HG02981 (cell line): Measurements from ENCODE around the gene ACER3.
"Not testable (repeated sequence)": the region's sequence is repeated elsewhere in the genome, so short reads cannot be mapped to it uniquely, and the experiment has no call there.

ENCODE experiments used
- ATAC-seq: cut with Tn5 transposase; IDR thresholded peaks from one replicate; pipeline ENCODE4 v1.9.1; 2021; ENCODE audit warnings: mild to moderate bottlenecking, moderate library complexity; ENCODE audit not compliant: unreplicated experiment

The ACER3 gene

GRCh38 chr11:76836613-76837291 lies 24.0 kb upstream of the ACER3 start:
- no peak for ATAC-seq

DNA sequence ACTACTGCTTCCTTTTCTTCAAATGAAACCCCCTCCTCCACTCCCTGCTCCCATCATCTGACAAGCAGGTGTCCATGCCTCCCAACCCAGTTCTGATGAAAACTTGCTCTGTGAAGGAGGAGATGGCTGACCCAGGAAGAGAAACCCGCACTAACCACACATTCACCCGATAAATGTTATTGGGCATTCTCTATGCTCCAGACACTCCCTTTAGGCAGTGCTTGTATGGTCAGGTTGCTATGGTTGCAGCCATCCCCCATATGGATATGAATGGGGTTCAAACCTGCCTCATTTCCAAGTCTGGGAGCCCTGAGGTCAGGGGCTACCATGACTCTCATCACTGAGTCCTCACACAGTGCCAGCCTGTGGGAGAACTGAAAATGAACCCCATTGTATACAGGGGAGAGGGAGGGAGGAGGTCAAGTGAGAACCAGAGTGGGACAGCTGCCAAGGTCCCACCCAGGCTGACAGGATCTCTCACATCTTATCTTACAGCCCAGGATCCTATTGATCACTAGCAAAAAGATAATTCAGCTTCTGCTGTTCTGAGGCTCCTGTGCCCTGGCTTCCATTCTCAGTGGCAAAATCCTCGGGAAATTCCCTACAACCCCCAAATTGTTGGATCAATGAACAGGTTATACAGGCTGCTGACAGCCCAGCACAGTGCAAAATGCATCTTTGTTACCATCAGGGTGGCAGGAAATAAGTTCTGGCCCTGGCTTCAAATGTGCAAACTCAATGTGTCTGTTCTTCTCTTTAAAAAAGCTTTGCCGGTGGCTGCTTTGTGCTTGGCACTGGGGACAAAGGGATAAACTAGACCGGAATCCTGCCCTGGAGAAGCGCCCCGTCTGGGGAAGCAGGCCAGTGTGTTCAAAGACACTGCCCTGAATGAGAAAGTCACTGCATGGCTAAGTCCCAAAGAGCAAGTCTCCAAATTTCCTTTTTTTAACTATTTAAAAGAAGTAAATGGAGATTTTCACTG lies 22.7 kb upstream of the ACER3 start:
- no peak for ATAC-seq

- ATAC-seq, result no peak
Observed at GRCh38 chr11:76838678-76839068, 22.0 kb upstream of the ACER3 start.

- no peak for ATAC-seq
Observed at GRCh38 chr11:76839311-76839710, 21.4 kb upstream of the ACER3 start.

GRCh38 chr11:76841923-76842452 lies 18.7 kb upstream of the ACER3 start:
- ATAC-seq, result no peak

- ATAC-seq, result no peak
Observed at GRCh38 chr11:76843907-76844306, 16.8 kb upstream of the ACER3 start.

- ATAC-seq, result no peak
Observed at GRCh38 chr11:76844511-76844910, 16.2 kb upstream of the ACER3 start.

DNA sequence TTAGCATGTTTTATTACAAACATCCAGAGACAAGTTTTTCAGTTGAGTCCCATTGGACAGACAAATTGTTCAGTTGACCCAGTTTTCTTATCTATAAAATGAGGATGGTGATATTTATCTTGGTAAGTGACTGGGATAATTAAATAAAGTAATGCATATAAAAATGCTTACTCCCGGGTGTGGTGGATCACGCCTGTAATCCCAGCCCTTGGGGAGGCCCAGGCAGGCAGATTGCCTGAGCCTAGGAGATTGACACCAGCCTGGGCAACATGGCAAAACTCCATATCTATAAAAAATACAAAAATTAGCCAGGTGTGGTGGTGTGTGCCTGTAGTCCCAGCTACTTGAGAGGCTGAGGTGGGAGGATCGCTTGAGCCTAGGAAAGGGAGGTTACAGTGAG lies 15.6 kb upstream of the ACER3 start:
- ATAC-seq, result no peak

DNA sequence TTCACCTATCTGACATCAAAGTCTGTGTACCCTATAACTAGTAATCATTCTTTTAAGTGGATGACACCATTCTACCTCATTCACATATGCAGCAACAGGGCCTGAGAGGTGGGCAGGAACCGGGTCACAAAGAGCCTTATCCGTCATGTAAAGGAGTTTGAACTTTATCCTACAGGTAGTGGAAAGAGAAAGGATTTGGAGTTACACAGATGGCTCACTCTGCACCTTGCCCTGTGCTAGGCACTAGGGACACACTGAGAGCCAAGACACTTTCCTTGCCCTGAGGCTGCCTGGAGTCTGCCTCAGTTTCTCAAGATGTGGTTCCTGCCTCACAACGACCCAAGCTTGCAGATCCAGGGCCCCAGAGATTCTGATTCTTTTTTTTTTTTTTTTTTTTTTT lies 14.3 kb upstream of the ACER3 start:
- no peak for ATAC-seq

- ATAC-seq, result no peak
Observed at GRCh38 chr11:76849376-76849775, 11.3 kb upstream of the ACER3 start.

DNA sequence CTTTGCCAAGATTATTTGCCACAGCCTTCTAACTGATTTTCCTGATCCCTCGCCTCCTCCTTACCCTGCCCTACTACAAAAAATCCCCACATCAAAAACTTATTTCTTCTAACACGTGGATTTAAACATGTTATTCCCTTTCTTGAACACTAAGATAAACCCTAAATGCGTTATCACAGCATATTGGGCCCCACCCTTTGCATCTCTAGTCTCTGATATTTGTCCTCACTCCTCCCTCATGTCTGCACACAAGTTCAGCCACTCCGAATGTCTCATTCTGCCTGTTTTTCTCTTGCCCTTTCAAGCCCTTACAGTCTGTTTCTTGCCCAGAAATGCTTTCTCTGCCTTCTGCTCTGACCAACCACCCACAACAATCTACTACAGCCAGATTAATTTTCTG lies 10.6 kb upstream of the ACER3 start:
- ATAC-seq, result no peak

- no peak for ATAC-seq
Observed at GRCh38 chr11:76850815-76851214, 9.9 kb upstream of the ACER3 start.

GRCh38 chr11:76854709-76855108 lies 6.0 kb upstream of the ACER3 start:
- ATAC-seq, result no peak

GRCh38 chr11:76855670-76856069 lies 5.0 kb upstream of the ACER3 start:
- not testable (repeated sequence) for ATAC-seq

GRCh38 chr11:76856106-76856505 lies 4.6 kb upstream of the ACER3 start:
- no peak for ATAC-seq

GRCh38 chr11:76856571-76856970 lies 4.1 kb upstream of the ACER3 start:
- no peak for ATAC-seq

DNA sequence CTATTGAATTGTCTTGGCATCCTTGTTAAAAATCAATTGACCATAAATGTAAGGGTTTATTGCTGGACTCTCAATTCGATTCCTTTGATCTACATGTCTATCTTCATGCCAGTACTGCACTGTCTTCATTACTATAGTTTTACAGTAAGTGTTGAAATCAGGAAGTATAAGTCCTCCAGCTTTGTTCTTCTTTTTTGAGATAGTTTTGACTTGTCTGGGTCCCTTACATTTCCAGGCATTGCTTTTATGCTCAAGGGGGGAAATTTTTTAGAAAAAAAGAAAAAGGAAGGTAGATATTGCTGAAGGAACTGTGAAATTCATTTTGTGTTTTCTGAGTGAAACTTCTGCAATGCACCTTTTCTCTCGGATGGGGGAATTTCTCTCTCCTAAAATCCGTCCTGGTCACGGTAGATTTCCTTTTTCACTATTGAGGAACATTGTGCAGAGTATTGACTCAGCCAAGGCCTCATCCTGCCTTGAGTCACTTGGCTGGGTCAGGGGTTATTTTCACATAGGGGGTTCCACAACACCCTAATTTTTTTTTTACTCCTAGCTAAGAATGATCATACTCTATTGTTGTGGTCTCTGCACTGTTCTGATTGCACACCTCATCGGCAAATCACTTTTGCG lies 2.8 kb upstream of the ACER3 start:
- ATAC-seq, result no peak

DNA sequence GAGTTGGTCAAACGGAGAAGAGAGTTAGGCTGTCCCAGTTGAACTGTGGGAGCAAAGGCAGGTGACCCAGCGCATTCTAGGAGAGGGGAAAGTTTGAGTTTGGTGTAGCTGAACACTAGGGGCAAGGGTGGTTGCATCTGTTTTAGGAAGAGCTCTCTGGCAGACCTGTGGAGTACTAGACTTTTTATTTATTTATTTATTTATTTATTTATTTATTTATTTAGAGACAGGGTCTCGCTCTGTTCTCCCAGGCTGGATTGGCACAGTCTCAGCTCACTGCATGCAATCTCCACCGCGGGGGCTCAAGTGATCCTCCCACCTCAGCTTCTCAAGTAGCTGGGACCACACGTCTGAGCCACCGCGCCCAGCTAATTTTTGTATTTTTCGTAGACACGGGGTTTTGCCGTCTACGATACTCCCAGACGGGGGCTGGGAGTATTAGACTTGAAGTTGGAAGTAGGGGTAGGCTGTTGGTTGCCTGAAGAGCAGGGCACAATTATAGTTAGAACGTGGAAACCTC lies 950 bp upstream of the ACER3 start:
- ATAC-seq, result no peak

DNA sequence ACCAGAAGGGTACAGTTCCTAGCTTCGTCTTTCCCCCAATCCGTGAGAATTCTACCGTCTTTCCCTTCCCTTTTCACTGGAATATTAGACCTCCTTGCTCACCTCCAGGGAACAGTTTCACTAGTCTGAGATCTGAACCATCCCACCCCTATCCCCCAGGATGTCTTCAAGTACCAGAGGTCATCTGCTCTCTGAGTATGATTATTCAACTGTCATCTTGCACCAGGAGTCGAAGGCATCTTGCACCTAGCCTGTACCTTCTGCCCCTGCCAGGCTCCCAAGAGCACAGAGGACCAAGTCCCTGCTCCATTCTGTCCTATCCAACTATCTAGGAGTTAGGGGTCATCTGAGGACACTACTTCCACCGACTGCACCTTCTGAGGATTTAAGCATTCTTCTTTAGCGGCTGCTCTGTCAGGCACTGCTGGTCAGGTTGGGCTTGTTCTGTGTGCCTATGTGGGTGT lies 804 bp downstream of the ACER3 start:
- no peak for ATAC-seq

- not testable (repeated sequence) for ATAC-seq
Observed at GRCh38 chr11:76862794-76863193, 2.1 kb downstream of the ACER3 start.

- ATAC-seq, result no peak
Observed at GRCh38 chr11:76863196-76863777, 2.6 kb downstream of the ACER3 start.
